ENCODE data around the gene CHCHD3. TPM values are rescaled to one million over a fixed set of nuclear protein-coding genes. Genes with fewer than 3 reads are reported as not detected.

The CHCHD3 gene
- total and polyA plus RNA-seq, 9 of the 15 experiments (the other 6 are each of a cell fraction or from before 2014, with no cell fraction given), result 66.2 to 279 (median 204) TPM

DNA sequence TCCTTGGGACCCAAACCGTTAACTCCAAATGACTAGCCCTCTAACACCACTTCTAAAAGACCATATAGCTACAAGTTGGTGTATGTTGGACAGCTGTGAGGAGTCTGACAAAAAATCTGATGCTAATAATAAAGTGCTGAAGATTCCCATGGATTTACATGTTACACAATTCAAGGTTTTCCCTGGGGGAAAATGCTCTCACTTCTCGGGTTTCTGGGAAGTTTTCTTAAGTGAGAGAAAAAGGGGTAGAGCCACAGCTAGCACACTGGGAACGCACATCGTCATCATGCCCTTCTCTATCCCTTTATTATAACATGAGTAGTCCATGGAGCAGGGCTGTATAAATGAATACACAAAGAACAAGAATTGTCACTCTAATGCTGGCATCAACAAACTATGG lies 162.1 kb downstream of the CHCHD3 start (continued):
- TF ChIP-seq, protein P1, sequence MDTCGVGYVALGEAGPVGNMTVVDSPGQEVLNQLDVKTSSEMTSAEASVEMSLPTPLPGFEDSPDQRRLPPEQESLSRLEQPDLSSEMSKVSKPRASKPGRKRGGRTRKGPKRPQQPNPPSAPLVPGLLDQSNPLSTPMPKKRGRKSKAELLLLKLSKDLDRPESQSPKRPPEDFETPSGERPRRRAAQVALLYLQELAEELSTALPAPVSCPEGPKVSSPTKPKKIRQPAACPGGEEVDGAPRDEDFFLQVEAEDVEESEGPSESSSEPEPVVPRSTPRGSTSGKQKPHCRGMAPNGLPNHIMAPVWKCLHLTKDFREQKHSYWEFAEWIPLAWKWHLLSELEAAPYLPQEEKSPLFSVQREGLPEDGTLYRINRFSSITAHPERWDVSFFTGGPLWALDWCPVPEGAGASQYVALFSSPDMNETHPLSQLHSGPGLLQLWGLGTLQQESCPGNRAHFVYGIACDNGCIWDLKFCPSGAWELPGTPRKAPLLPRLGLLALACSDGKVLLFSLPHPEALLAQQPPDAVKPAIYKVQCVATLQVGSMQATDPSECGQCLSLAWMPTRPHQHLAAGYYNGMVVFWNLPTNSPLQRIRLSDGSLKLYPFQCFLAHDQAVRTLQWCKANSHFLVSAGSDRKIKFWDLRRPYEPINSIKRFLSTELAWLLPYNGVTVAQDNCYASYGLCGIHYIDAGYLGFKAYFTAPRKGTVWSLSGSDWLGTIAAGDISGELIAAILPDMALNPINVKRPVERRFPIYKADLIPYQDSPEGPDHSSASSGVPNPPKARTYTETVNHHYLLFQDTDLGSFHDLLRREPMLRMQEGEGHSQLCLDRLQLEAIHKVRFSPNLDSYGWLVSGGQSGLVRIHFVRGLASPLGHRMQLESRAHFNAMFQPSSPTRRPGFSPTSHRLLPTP (IDR thresholded peaks at IDR 0.05; ENCODE audit: borderline replicate concordance, extremely low read depth, insufficient read length), result no peak
- TF ChIP-seq BRF1 (IDR thresholded peaks at IDR 0.05; ENCODE audit: borderline replicate concordance, extremely low read depth, insufficient read length), result no peak

DNA sequence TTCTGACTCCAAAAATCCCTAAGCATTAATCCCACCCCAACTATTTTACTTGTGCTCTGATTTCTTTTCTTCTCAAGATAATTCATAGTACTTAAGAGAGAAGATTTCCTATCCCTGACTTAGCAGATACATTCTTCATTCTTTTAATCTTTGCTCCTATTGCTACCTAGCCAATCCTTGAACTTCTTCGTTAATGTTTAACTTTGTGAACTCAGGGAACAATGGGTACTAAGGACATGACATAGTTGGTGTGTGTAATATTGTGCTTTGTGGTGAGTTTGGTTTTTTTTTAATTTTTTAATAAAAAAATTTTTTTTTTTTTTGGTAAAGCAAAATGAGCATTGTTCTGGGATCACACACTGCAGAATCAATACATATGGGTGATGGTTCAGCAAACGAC lies 166.2 kb downstream of the CHCHD3 start:
- DNase-seq (ENCODE audit: extremely low read depth in 1 of 4, low spot score in 3 of 4) (no peak), ATAC-seq (no peak), FAIRE-seq (no peak)
- no peaks in the 10 kb centered on the region for H3K27me3 ChIP-seq (ENCODE audit: control insufficient read depth in 2 of 2, insufficient read depth in 2 of 2, low read length in 2 of 2)
- intact Hi-C loops (cut with micrococcal nuclease) (no loop called here), in situ Hi-C loops (cut with MboI) (no loop called here)
- H3K79me2 ChIP-seq (ENCODE audit: control insufficient read depth, insufficient read depth, low read length), result 0 out of 3 replicates have a peak, but pooled peaks cover 2% of the 10 kb centered on the region
- no peak overlapping the region for H3K9ac ChIP-seq (ENCODE audit: insufficient read depth in 1 of 2, low read depth in 2 of 2, low read length in 2 of 2)
- peaks cover 13% of the 10 kb centered on the region; the same call in 2 of the 3 replicates for H3K36me3 ChIP-seq (ENCODE audit: control insufficient read depth, insufficient read depth, low read length)
- ChIA-PET CTCF (ENCODE audit: low intra/inter-chr PET ratio) (no interaction called here), POLR2A (no interaction called here)
- TF ChIP-seq SLC30A9 (CRISPR knock-in tag; IDR thresholded peaks at IDR 0.05) (no peak), GABPB1 (CRISPR knock-in tag; IDR thresholded peaks at IDR 0.05) (no peak), EHMT2 (IDR thresholded peaks at IDR 0.05) (no peak), ZNF165 (CRISPR knock-in tag; IDR thresholded peaks at IDR 0.05; ENCODE audit: borderline replicate concordance) (no peak)
- TF ChIP-seq, protein P2, sequence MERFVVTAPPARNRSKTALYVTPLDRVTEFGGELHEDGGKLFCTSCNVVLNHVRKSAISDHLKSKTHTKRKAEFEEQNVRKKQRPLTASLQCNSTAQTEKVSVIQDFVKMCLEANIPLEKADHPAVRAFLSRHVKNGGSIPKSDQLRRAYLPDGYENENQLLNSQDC (CRISPR knock-in tag; IDR thresholded peaks at IDR 0.05), result no peak
- TF ChIP-seq, protein P3, sequence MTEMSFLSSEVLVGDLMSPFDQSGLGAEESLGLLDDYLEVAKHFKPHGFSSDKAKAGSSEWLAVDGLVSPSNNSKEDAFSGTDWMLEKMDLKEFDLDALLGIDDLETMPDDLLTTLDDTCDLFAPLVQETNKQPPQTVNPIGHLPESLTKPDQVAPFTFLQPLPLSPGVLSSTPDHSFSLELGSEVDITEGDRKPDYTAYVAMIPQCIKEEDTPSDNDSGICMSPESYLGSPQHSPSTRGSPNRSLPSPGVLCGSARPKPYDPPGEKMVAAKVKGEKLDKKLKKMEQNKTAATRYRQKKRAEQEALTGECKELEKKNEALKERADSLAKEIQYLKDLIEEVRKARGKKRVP (CRISPR knock-in tag; IDR thresholded peaks at IDR 0.05), result no peak
- TF ChIP-seq, protein P4, sequence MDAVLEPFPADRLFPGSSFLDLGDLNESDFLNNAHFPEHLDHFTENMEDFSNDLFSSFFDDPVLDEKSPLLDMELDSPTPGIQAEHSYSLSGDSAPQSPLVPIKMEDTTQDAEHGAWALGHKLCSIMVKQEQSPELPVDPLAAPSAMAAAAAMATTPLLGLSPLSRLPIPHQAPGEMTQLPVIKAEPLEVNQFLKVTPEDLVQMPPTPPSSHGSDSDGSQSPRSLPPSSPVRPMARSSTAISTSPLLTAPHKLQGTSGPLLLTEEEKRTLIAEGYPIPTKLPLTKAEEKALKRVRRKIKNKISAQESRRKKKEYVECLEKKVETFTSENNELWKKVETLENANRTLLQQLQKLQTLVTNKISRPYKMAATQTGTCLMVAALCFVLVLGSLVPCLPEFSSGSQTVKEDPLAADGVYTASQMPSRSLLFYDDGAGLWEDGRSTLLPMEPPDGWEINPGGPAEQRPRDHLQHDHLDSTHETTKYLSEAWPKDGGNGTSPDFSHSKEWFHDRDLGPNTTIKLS (IDR thresholded peaks at IDR 0.05; ENCODE audit: borderline replicate concordance, low read depth), result no peak
- TF ChIP-seq, protein P5, sequence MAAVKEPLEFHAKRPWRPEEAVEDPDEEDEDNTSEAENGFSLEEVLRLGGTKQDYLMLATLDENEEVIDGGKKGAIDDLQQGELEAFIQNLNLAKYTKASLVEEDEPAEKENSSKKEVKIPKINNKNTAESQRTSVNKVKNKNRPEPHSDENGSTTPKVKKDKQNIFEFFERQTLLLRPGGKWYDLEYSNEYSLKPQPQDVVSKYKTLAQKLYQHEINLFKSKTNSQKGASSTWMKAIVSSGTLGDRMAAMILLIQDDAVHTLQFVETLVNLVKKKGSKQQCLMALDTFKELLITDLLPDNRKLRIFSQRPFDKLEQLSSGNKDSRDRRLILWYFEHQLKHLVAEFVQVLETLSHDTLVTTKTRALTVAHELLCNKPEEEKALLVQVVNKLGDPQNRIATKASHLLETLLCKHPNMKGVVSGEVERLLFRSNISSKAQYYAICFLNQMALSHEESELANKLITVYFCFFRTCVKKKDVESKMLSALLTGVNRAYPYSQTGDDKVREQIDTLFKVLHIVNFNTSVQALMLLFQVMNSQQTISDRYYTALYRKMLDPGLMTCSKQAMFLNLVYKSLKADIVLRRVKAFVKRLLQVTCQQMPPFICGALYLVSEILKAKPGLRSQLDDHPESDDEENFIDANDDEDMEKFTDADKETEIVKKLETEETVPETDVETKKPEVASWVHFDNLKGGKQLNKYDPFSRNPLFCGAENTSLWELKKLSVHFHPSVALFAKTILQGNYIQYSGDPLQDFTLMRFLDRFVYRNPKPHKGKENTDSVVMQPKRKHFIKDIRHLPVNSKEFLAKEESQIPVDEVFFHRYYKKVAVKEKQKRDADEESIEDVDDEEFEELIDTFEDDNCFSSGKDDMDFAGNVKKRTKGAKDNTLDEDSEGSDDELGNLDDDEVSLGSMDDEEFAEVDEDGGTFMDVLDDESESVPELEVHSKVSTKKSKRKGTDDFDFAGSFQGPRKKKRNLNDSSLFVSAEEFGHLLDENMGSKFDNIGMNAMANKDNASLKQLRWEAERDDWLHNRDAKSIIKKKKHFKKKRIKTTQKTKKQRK (IDR thresholded peaks at IDR 0.05; ENCODE audit: borderline replicate concordance, low read depth, low read length), result no peak
- 86% methylated on average over 2 of the region's 2 CpGs for WGBS (ENCODE audit: insufficient coverage, low coverage, missing lambda C conversion rate)
- H3K4me2 ChIP-seq (ENCODE audit: insufficient read depth, low read length), result no peak overlapping the region
- H3K27ac ChIP-seq (ENCODE audit: extremely low read depth, low read depth, low read length), result no peak overlapping the region
- no peak overlapping the region for H3K4me3 ChIP-seq
- H3K9me3 ChIP-seq (replicated peaks; ENCODE audit: control insufficient read depth, insufficient read depth, low read depth, low read length), result no peaks in the 10 kb centered on the region
- H2AFZ ChIP-seq (ENCODE audit: low read depth, low read length), result no peak overlapping the region
- no peaks in the 10 kb centered on the region for H3K4me1 ChIP-seq (replicated peaks in 1 of 2; ENCODE audit: control insufficient read depth in 2 of 2, insufficient read depth in 2 of 2, low read length in 2 of 2)
- BruUV-seq (replicated peaks), result no TSS peak
- no peaks in the 10 kb centered on the region for H3K9me1 ChIP-seq (ENCODE audit: control insufficient read depth, insufficient read depth, low read length)
- H4K20me1 ChIP-seq (replicated peaks; ENCODE audit: control insufficient read depth, insufficient read depth, low read length), result no peaks in the 10 kb centered on the region

Measured in K562 (cell line).